Astrocyte of the cerebellum (primary cell): ENCODE data around the gene AIFM3.
"Not testable (repeated sequence)": the region's sequence is repeated elsewhere in the genome, so short reads cannot be mapped to it uniquely, and the experiment has no call there.

Experiments used
- DNase-seq: peaks from one replicate; pipeline ENCODE4 v3.0.0-alpha.2; 2011; ENCODE audit warnings: low read depth
- H3K4me3 ChIP-seq: 2 replicates; pipeline ENCODE4 v1.5.1; 2011; ENCODE audit warnings: mild to moderate bottlenecking, low read depth, low read length, moderate library complexity
- in situ Hi-C: cut with HindIII; loops from 2 replicates; pipeline ENCODE4 v1.10.0; 2017; ENCODE audit warnings: low sequenced_read_pairs
- TF ChIP-seq, protein P1 (sequence below): IDR thresholded peaks from 2 replicates; pipeline ENCODE4 v1.5.1; 2012; ENCODE audit warnings: low read length, low read depth, moderate library complexity, mild to moderate bottlenecking; ENCODE audit errors: missing control alignments

Gene AIFM3

DNA sequence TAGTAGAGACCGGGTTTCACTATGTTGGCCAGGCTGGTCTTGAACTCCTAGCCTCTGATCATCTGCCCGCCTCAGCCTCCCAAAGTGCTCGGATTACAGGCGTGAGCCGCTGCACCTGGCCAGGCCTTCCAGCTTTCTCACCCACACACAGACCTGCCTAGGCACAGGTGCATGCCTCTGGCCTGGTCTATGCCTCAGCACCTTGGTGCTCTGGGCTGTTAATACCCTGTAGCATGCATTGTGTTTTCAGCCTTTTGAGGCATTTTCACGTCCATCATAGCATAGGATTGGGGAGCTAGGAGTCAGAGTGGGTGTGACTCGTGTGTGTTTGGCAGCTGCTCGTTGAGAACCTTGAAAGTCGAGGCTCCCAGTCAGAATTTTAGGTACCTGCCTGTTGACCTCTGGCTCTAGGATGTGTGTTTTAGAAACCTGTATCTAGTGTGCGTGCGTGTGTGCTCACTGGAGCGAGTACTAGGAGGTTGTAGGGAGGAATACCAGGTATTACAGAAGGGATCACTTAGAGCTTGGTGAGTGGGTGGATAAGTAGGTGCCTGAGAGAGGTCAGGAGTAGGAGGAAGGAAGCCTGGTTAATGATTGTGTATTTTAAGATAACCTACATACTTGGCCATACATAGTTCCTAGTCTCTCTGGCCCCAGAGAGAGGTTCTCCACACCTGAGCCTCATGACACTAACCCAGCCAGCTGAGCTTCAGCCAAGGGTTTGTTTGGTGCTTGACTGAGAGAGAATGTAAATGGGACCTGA lies 29.8 kb upstream of the AIFM3 start:
- no peak for DNase-seq
- in situ Hi-C loops: no loop called here
- H3K4me3 ChIP-seq: no peak overlapping the region
- TF ChIP-seq, protein P1, sequence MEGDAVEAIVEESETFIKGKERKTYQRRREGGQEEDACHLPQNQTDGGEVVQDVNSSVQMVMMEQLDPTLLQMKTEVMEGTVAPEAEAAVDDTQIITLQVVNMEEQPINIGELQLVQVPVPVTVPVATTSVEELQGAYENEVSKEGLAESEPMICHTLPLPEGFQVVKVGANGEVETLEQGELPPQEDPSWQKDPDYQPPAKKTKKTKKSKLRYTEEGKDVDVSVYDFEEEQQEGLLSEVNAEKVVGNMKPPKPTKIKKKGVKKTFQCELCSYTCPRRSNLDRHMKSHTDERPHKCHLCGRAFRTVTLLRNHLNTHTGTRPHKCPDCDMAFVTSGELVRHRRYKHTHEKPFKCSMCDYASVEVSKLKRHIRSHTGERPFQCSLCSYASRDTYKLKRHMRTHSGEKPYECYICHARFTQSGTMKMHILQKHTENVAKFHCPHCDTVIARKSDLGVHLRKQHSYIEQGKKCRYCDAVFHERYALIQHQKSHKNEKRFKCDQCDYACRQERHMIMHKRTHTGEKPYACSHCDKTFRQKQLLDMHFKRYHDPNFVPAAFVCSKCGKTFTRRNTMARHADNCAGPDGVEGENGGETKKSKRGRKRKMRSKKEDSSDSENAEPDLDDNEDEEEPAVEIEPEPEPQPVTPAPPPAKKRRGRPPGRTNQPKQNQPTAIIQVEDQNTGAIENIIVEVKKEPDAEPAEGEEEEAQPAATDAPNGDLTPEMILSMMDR: no peak

DNA sequence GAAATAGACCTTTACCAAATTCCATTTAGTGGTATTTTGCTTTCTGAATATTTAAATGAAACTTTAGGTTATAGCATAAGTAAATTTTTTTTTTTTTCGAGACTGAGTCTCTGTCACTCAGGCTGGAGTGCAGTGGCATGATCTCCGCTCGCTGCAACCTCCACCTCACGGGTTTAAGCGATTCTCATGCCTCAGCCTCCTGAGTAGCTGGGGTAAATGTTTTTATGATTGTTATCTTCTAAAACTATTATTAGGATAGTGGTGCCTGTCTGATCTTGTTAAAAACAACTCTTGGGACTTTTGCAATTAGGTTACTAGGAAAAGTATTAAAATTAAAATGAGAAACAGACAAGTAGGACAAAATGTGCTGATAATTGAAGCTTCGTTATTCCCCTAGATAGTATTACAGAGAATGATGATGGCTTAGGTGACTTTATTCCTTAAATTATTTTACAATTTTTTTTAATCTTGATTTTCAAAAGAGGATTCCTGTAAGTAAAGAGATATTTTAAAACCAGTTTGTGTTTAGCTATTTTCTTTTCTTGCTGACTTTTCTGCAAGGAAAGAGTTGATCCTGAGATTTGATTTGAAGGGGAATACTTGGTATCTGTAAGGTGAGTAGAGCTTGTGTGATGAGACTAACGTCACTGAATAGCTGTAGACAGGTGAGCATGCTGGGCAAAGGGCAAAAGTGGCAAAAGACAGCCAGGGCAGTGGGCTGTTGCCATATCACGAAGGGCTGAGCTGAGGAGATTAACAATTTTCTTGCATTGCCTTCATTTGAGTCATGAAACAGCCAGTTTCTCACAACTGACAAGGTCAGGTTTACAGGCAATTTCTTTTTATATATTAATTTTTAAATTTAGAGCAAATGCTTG lies 29.0 kb upstream of the AIFM3 start:
- in situ Hi-C loops: no loop called here
- TF ChIP-seq, protein P1: no peak

DNA sequence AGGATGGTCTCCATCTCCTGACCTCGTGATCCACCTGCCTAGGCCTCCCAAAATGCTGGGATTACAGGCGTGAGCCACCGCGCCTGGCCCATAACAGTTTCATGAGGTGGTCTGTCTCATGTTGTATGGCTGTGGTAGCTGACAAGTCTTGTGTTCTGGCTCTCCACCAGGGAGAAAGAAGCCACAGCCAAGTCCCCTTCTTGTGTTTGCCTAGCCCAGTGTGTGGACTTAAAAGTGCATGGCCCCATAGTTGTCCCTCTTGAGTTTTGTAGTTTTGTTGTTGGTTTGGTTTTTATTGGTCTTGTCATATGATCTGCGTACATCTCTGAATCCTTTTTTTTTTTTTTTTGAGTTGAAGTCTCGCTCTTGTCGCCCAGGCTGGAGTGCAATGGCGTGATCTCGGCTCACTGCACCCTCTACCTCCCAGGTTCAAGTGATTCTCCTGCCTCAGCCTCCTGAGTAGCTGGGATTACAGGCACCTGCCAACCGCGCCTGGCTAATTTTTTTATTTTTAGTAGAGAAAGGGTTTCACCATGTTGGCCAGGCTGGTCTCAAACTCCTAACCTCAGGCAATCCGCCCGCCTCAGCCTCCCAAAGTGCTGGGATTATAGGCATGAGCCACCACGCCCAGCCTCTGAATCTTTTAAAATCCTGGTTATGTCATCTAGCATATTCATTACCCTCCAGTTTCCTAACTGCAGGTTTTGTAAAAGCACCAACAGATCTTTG lies 27.4 kb upstream of the AIFM3 start:
- H3K4me3 ChIP-seq, DNase-seq, in situ Hi-C loops: not testable (repeated sequence)

More for the DNA sequence above, 29.0 kb upstream of the AIFM3 start:
- no peak overlapping the region for H3K4me3 ChIP-seq
- DNase-seq: no peak

DNA sequence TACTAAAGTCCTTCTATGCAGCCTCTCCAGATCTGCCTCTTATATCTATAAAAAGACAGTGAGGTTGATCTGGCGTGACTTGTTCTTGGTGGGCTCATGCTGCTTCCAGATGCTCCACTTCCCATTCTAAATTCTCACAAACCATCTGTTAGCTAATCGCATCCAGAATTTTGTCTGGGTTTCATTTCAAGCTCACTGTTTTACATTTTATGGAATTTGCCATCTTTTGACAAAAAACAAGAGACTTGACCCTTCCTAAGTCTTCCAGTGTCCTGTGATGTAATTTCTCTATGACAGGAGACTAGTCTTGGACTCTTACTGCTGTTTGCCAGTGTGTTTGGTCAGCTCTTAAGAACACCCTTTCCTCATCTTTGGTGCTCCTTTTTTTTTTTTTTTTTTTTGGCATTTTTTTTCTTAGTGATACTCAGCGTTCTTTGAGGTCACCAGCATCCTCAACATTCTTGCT lies 26.8 kb upstream of the AIFM3 start:
- peak; percentile 22 for DNase-seq
- in situ Hi-C loops: no loop called here
- no peak overlapping the region for H3K4me3 ChIP-seq
- TF ChIP-seq, protein P1: no peak

DNA sequence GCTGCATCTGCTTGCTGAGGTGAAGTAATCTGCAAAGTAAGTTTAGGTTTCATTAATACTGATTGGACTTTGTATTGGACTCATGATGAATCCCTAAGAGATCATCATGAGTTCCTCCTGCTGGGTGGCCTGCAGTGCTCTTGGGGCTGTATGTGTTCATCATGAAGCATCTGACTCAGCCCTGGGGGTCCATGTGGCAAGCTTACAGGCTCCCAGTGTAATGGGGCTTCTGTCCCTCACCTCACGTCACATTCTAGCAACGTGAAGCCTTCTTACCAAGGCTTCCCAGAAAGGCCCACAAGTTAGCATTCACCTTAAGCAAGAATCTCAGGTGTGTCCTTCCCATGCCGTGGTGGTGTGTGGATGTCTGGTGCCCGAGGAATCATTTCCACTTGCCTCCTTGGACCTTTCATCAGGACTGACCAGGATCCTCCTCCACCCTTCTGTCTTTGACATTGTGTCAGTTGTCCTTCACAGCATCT lies 26.1 kb upstream of the AIFM3 start:
- no peak overlapping the region for H3K4me3 ChIP-seq
- in situ Hi-C loops: no loop called here
- no peak for DNase-seq
- TF ChIP-seq, protein P1: no peak

DNA sequence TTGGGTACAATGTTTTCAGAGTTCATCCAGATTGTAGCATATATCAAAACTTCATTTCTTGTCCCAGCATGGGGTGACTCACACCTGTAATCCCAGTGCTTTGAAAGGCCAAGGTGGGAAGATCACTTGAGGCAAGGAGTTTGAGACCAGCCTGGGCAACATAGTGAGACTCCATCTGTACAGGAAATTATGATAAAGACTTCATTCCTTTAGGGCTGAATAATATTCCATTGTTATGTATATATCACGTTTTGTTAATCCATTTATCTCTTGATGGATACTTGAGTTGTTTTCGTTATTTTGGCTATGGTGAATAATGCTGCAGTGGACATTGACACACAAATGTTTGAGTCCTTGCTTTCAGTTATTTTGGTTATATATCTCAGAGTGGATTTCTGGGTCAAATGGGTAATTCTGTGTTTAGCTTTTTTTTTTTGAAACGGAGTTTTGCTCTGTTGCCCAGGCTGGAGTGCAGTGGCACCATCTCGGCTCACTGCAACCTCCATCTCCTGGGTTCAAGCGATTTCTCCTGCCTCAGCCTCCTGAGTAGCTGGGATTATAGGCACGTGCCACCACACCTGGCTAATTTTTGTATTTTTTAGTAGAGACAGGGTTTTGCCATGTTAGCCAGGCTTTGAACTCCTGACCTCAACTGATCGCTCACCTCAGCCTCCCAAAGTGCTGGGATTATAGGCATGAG lies 24.7 kb upstream of the AIFM3 start:
- in situ Hi-C loops, DNase-seq, H3K4me3 ChIP-seq: not testable (repeated sequence)
